Fibroblast of lung (primary cell): ENCODE data around the gene GPC5.

Experiments
- EZH2 ChIP-seq: IDR thresholded peaks from 2 replicates; pipeline ENCODE4 v1.5.1; 2012; ENCODE audit warnings: low read length, control low read depth, mild to moderate bottlenecking; ENCODE audit errors: missing control alignments
- TF ChIP-seq, protein P1 (sequence below), 2 donors: IDR thresholded peaks in 1 of 2; conservative IDR thresholded peaks in 1 of 2; 1 replicate in 1 of 2; 2 replicates in 1 of 2; pipeline ENCODE4 v1.5.1; 2011 to 2012; ENCODE audit warnings: low read length in 2 of 2, control low read depth in 1 of 2, inconsistent platforms in 1 of 2, low read depth in 1 of 2, mild to moderate bottlenecking in 1 of 2

- TF ChIP-seq, protein P1, sequence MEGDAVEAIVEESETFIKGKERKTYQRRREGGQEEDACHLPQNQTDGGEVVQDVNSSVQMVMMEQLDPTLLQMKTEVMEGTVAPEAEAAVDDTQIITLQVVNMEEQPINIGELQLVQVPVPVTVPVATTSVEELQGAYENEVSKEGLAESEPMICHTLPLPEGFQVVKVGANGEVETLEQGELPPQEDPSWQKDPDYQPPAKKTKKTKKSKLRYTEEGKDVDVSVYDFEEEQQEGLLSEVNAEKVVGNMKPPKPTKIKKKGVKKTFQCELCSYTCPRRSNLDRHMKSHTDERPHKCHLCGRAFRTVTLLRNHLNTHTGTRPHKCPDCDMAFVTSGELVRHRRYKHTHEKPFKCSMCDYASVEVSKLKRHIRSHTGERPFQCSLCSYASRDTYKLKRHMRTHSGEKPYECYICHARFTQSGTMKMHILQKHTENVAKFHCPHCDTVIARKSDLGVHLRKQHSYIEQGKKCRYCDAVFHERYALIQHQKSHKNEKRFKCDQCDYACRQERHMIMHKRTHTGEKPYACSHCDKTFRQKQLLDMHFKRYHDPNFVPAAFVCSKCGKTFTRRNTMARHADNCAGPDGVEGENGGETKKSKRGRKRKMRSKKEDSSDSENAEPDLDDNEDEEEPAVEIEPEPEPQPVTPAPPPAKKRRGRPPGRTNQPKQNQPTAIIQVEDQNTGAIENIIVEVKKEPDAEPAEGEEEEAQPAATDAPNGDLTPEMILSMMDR (conservative IDR thresholded peaks at IDR 0.05 in 1 of 2, IDR thresholded peaks at IDR 0.05 in 1 of 2; ENCODE audit: low read depth in 1 of 2, low read length in 2 of 2), result no peak
- TF ChIP-seq EZH2, result no peak
Observed at GRCh38 chr13:91889641-91890040, 491.2 kb downstream of the GPC5 start.
